ENCODE data around the gene TMEM151B.
"Not testable (repeated sequence)": the region's sequence is repeated elsewhere in the genome, so short reads cannot be mapped to it uniquely, and the experiment has no call there.

The TMEM151B gene

GRCh38 chr6:44269921-44270525, at the start of gene TMEM151B:
TSS of gene TMEM151B (plus strand) at chr6:44270450. CDS start at chr6:44270743, 293 bp downstream.
- no peak for DNase-seq

- no peak for DNase-seq
These were observed 49.3 kb upstream of the TMEM151B start for GRCh38 chr6:44220913-44221290.

- DNase-seq, result peak; percentile 12
These were observed 48.8 kb upstream of the TMEM151B start for GRCh38 chr6:44221291-44221960.

DNA sequence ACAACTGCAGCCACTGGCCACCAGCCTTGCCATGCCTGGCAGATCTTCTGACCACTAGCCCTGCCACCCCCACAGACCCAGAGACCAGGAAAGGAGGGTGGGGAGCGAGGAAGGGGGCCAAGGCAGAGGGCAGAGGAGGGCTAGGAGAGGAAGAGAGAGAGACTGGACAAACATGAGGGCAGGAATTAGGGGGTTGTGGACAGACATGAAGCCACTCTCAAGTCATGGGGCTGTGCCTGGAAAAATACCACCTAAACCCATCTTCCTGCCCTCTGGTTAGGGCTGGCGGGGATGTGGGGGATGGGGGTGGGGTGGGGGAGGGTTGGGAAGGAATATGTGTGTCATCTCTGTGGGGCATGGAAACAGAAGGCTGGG, 48.3 kb upstream of the TMEM151B start:
- DNase-seq, result no peak

- DNase-seq, result no peak
These were observed 47.5 kb upstream of the TMEM151B start for GRCh38 chr6:44222486-44223318.

GRCh38 chr6:44223319-44224028, 46.8 kb upstream of the TMEM151B start, which contains the start of gene SLC29A1:
TSS of gene SLC29A1 (plus strand) at chr6:44223595. CDS start at chr6:44227314, 3,719 bp downstream.
- no peak for DNase-seq

DNA sequence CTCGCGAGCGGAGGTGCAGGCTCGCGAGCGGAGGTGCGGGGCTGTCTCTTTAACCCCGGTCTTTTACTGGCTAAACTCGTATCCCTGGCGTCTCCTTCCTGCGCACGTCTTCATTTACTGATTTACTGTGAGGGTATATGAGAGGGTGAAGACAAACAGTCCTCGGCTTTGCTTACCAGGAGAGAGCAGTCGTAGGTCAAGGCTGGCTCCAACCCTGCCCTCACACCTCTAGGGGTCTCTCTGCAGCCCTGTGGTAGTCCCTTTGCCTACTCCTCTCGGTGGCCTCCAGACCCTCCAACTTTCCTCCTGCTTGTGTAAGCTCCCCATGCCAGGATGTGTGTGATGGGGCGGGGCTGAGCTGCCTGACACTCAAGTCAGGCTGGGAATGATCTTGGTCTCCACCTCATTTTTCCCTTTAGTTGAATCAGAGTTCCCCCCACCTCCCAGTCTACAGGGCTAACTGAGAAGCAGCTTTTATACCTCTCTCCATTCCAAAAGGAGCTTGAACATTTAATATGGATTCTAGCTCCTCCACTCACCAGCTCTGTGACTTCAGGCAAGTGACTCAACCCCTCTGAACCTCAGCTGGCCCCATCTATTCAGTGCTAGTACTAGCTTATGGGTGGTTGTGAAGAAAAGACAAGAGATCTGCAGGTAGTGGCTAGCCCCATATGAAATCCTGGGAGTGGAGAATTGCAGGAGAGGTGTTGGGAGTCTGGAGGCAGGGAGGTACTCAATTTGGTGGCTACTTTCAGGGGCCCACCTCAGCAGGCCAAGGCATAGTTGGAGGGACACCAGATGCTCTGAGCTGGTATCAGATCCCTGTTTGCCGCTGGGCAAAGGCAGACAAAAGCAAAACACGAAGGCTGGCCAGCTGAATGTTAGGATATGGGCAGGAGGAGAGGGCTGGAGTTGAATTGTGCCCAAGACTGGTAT, 46.0 kb upstream of the TMEM151B start:
- no peak for DNase-seq

- DNase-seq, result no peak
These were observed 45.3 kb upstream of the TMEM151B start for GRCh38 chr6:44224965-44225305.

GRCh38 chr6:44225579-44226325, 44.5 kb upstream of the TMEM151B start:
- no peak for DNase-seq

- no peak for DNase-seq
These were observed 43.7 kb upstream of the TMEM151B start for GRCh38 chr6:44226368-44227147.

GRCh38 chr6:44227148-44227793, 43.0 kb upstream of the TMEM151B start:
- DNase-seq, result no peak

DNA sequence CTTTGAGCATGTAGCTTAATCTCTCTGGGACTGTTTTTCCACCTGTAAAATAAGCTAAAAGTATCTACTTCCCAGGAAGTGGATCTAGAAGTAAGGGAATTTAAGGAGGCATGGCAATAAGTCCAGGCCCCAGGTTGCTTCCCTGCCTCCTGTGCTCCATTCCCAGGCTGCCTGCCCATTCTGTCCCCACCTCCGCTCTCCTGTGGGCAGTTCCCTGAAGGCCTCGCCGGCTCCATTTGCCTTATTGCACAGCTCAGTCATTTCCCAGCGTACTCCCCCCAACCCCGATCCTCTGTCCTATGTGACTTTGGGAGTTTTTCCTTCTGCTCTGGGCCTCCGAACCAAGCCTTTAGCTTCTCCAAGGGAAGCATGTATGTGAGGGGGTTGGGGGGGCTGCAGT, 42.2 kb upstream of the TMEM151B start:
- no peak for DNase-seq

- DNase-seq, result no peak
These were observed 41.8 kb upstream of the TMEM151B start for GRCh38 chr6:44228433-44228832.

DNA sequence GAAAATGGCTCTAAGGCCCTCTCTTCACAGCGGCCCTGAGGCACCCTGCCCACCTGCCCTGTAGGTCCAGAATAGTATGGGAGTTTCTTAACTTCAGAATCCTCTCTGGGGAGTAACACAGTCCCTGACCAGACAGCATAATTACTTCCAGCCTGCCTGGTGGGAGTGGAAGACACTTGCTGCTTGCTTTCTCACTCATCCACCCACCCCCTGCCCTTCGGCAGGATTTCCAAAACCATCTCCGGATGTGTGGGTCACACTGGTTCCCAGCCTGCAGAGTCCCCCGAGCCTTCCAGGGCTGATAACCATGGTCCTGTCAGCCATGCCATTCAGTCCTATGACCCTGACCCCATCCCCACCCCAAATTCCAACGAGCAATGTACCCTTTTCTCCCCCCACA, 41.4 kb upstream of the TMEM151B start:
- DNase-seq, result no peak

- DNase-seq, result no peak
These were observed 40.7 kb upstream of the TMEM151B start for GRCh38 chr6:44229376-44230033.

GRCh38 chr6:44230034-44230675, 40.1 kb upstream of the TMEM151B start:
- no peak for DNase-seq

GRCh38 chr6:44231426-44231825, 38.8 kb upstream of the TMEM151B start:
- DNase-seq, result not testable (repeated sequence)

- no peak for DNase-seq
These were observed 37.3 kb upstream of the TMEM151B start for GRCh38 chr6:44232676-44233566.
